Measurements from ENCODE around the gene GPR119. TPM values are rescaled to one million over a fixed set of nuclear protein-coding genes. Genes with fewer than 3 reads are reported as not detected.

The GPR119 gene
- total RNA-seq, 1 experiment from 2014 or later, result not detected

- Mint-ChIP-seq H3K36me3 (ENCODE audit: insufficient read depth in 1 of 3, low read depth in 3 of 3) (no peaks in the 10 kb centered on the region; a peak in 1 of 7 replicates), H3K4me3 (no peak overlapping the region), H3K9me3 (peaks cover 0 to 39% of the 10 kb centered on the region in 2 experiments; a peak in 2 of 5 replicates), H3K27me3 (ENCODE audit: low read depth) (no peaks in the 10 kb centered on the region; the same call in none of the 2 replicates), H3K4me1 (peaks cover 4 to 8% of the 10 kb centered on the region in 2 experiments), H3K27ac (no peak overlapping the region)
- no peak overlapping the region for H2BK20ac ChIP-seq (ENCODE audit: low read depth, low read length, poor library complexity, severe bottlenecking)
- H3K23me2 ChIP-seq (ENCODE audit: insufficient read length, low read depth, low read length, poor library complexity, severe bottlenecking), result no peaks in the 10 kb centered on the region
- DNase-seq, result no peak
- no peak overlapping the region for H4K91ac ChIP-seq (ENCODE audit: insufficient read length, low read depth, low read length)
- no peak for TF ChIP-seq CTCF (conservative IDR thresholded peaks at IDR 0.05)
- no peak overlapping the region for H2BK120ac ChIP-seq (ENCODE audit: low read depth, low read length, poor library complexity, severe bottlenecking)
- WGBS (ENCODE audit: extremely low coverage, insufficient read length, low lambda C conversion rate), result no CpG with 5 or more reads among the region's 4 CpGs
- no peak overlapping the region for H2BK5ac ChIP-seq (ENCODE audit: insufficient read length, low read length)
- no peak overlapping the region for H3K14ac ChIP-seq (ENCODE audit: insufficient read depth, low read length)
- H3K27me3 ChIP-seq (ENCODE audit: insufficient read depth, low read length), result no peaks in the 10 kb centered on the region
- no peak overlapping the region for H2BK15ac ChIP-seq (ENCODE audit: low read depth, low read length)
- H3T11ph ChIP-seq (ENCODE audit: low read length), result no peak overlapping the region
- no peak overlapping the region for H3K56ac ChIP-seq (ENCODE audit: insufficient read length, low read depth, low read length)
- no peak overlapping the region for H3K18ac ChIP-seq (ENCODE audit: insufficient read length, low read depth, low read length)
- H3K4me2 ChIP-seq (ENCODE audit: insufficient read depth, insufficient read length, low read length), result no peak overlapping the region
- no peaks in the 10 kb centered on the region for H4K20me1 ChIP-seq (ENCODE audit: control insufficient read depth, insufficient read depth, insufficient read length)
- H3K79me1 ChIP-seq (ENCODE audit: insufficient read depth, low read depth, low read length, poor library complexity, severe bottlenecking), result no peaks in the 10 kb centered on the region
- H3K9me3 ChIP-seq (ENCODE audit: control insufficient read depth, low read depth, low read length), result peaks cover 10% of the 10 kb centered on the region
- H3K4me1 ChIP-seq (ENCODE audit: insufficient read depth, low read length), result no peaks in the 10 kb centered on the region
- no peak overlapping the region for H3K23ac ChIP-seq (ENCODE audit: insufficient read length, low read depth, low read length)
- H4K5ac ChIP-seq (ENCODE audit: insufficient read length, low read depth, low read length), result no peak overlapping the region
- no peak overlapping the region for H2BK12ac ChIP-seq (ENCODE audit: insufficient read length, low read depth, low read length)
- H2AFZ ChIP-seq (ENCODE audit: low read length), result no peak overlapping the region
- no peak overlapping the region for H2AK5ac ChIP-seq (ENCODE audit: insufficient read length, low read length)
- H4K8ac ChIP-seq (replicated peaks; ENCODE audit: insufficient read length, low read depth, low read length), result no peak overlapping the region
- no peak overlapping the region for H3K9ac ChIP-seq (ENCODE audit: extremely low read depth, insufficient read length, low read length)
- no peak overlapping the region for H3K4ac ChIP-seq (ENCODE audit: low read depth, low read length)
- no peak overlapping the region for H3K27ac ChIP-seq (ENCODE audit: insufficient read length, low read depth, low read length)
- no peaks in the 10 kb centered on the region; the same call in 1 of the 2 replicates for H3K79me2 ChIP-seq (ENCODE audit: insufficient read depth, low read length)
These were observed 48.9 kb downstream of the GPR119 start for GRCh38 chrX:130336531-130336930.

Other genes starting within 250 kb of the GPR119 start
- 43.7 and 45.9 TPM in 2 replicates for gene AIFM1, start 219.8 kb downstream of the GPR119 start, total RNA-seq (2021)
- gene RAB33A, start 213.7 kb downstream of the GPR119 start, total RNA-seq (2021), result 0.59 and 0.92 TPM in 2 replicates
- 6.6 and 8.2 TPM in 2 replicates for gene ZNF280C, start 116.8 kb downstream of the GPR119 start, total RNA-seq (2021)
- gene SLC25A14, start 45.8 kb downstream of the GPR119 start, total RNA-seq (2021), result 11.7 and 12.7 TPM in 2 replicates
- gene RBMX2, start 16.3 kb upstream of the GPR119 start, total RNA-seq (2021), result 19.5 and 22.1 TPM in 2 replicates